Measurements from ENCODE around the gene RHBDF1.

DNA sequence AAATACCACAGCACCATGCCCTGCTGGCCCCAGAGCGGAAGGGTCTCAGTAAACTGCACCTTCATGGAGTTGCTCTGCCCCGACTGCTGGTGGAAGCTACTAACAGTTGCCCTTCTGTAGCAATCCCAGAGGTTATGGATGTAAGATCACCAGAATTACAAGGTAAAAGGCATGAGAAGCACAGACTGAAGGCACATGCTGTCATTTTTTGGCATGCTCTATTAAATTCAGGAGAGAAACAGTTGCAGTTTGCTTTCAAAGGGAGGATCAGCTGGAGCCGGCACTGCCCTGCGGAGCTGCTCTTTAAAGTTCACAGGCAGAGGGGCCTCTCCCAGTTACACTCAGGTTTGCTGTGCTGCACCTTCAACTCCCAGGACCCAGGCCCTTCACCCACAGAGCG, 46.9 kb upstream of the RHBDF1 start:
- no peak for TF ChIP-seq EP300 (IDR thresholded peaks at IDR 0.05; ENCODE audit: low read depth)
- no peak for TF ChIP-seq POLR2A (IDR thresholded peaks at IDR 0.05)
- TF ChIP-seq POLR2AphosphoS5 (IDR thresholded peaks at IDR 0.05), result no peak

Data from transverse colon (tissue), 3 donors.